NCI-H2196 treated with DMSO at 0.1 percent for 48 hours (cell line): Measurements from ENCODE around the gene NME7.
"Not testable (repeated sequence)": the region's sequence is repeated elsewhere in the genome, so short reads cannot be mapped to it uniquely, and the experiment has no call there.

Experiments
- DNase-seq: peaks from one replicate; lab custom pipeline; 2025; ENCODE audit not compliant: unreplicated experiment; lab: John Stamatoyannopoulos, UW

Gene NME7

DNA sequence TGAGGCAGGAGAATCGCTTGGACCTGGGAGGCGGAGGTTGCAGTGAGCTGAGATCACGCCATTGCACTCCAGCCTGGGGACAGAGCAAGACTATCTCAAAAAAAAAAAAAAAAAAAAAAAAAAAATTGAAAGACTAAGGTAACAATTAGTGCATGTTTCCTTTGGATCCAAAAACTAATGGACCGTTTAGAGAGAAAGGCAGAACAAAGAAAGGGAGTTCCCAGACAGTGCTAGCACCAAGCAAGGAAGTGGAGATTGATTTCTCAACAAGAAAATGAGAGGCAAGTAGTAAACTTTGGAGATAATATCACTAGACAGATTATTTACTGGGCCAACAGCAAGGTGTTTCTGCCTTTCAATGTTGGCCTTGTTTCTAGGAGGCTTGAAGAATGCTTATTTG lies 236.9 kb downstream of the NME7 start:
- no peak for DNase-seq

DNA sequence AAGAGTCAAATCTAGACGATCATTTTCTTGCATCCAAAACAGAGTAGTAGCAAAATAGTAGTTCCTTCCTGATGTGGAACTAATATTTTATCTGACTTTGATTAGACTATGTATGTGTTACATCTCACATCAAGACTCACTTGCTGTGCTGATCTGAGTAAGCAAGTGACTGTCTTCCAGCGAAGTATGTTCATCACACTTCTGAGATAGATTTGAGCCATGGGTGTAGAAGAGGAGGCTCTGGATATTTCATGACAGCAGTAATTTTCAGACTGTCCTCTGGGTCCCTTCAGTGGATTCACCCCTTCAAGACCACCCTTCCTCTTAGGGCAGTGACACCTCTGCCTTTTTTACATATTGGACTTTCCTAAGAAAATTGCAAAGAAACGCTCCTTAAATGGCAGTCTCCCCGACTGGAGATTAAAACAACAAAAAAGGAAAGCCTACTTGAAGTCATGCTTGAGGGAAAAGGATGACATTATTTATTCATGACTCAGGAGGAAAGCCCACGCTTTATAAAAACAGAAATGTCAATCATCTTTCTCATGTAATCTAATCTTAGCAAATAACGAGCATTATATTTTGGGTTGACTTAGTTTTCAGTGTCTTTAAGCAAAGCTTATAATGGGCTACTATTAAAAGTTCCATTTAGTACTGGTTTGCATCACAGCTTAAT lies 238.3 kb downstream of the NME7 start:
- DNase-seq = no peak

DNA sequence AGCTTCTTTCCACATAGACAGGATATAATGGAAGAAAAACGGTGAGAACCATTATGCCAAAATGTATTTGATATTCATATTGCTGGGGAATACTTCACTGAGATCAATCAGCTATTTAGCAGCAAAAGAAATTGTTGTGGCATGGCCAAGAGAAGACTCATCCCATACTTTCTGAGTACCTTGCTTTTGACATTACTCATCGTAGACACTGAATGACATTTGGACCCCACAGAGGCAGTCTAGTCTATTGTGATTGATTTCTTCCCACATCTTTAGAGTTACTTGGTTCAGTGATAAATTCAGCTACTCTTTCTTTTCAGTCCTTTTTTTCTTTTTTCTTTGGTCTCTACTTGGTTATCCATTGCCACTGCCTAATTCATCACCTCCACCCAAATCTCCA lies 239.0 kb downstream of the NME7 start:
- DNase-seq = no peak

DNA sequence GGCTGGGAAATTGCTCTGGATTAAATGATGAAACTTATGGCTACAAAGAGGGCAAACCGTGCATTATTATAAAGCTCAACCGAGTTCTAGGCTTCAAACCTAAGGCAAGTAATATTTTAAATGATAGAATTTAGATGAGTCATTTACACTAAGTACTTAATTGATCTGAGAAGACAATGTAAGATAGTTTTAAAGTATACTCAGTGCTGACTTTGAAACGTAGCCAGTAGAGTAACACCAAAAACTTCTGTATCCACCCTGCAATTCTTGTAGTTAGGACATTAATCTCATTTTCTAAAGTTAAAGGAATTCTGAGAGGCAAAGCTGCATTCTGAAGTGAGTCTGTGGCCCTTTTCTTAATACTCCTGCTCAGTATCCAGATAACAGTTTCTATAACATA lies 240.3 kb downstream of the NME7 start:
- no peak for DNase-seq

DNA sequence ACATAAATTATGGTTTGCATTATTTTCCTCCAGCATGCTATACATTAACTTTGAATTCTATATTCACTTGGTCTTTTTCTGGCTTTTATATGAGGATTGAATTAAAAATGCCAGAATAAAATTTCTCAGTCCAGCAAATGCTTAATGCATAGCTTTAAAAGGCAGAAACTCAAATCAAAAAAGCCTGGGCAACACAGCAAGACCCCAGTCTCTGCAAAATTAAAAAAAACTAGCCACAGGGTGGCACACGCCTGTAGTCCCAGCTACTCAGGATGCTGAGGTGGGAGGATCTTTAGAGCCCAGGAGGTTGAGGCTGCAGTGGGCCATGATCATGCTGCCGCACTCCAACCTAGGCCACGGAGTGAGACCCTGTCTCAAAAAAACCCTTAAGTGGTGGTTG lies 241.3 kb downstream of the NME7 start:
- DNase-seq = no peak

DNA sequence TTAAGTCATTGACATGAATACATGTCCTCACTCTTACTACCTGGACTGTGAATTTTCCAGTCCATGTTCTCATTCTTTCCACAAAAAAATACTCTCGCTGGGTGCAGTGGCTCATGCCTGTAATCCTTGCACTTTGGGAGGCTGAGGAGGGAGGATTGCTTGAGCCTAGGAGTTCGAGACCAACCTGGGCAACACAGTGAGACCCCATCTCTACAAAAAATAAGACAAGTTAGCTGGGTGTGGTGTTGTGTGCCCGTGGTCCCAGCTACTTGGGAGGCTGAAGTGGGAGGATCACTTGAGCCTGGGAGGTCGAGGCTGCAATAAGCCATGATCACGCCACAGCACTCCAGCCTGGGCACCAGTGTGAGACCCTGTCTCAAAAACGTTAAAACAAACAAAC lies 242.0 kb downstream of the NME7 start:
- DNase-seq = not testable (repeated sequence)

DNA sequence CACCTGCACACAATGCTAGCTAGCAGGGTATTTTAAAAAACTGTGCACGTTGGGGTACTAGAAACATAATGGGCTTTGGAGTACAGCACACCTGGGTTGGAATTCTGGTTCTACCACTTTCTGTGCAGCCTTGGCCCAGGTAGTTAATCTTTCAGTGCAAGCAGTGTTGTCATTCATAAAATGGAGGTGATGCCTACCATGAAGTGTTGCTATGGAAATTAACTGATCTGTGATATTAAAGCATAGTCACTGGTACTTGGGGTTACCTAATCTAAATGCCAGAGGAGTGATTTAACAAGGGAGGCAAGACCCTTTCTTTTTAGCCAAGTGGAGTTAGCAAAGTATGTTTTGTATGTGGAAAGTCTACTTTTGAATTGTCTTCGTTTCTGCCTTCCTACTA lies 243.1 kb downstream of the NME7 start:
- no peak for DNase-seq

DNA sequence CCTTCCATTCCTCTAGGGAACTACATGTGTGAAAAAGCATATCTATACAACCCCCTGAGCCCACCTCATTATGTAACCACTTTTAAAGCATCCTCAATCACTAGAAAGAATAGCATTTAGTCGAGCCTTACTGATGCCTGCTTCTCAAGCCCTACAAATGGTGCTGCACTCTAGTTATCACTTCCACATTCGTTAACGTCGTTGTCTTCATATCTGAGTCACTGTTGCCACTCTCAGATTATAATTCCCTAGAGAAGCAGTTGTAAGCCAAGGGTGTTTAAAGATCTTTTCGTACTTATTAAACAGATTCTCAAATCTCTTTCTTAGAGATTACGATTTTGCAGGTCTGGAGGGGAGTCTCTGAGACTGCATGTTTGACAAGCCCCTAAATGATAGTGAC lies 244.6 kb downstream of the NME7 start:
- DNase-seq = no peak

DNA sequence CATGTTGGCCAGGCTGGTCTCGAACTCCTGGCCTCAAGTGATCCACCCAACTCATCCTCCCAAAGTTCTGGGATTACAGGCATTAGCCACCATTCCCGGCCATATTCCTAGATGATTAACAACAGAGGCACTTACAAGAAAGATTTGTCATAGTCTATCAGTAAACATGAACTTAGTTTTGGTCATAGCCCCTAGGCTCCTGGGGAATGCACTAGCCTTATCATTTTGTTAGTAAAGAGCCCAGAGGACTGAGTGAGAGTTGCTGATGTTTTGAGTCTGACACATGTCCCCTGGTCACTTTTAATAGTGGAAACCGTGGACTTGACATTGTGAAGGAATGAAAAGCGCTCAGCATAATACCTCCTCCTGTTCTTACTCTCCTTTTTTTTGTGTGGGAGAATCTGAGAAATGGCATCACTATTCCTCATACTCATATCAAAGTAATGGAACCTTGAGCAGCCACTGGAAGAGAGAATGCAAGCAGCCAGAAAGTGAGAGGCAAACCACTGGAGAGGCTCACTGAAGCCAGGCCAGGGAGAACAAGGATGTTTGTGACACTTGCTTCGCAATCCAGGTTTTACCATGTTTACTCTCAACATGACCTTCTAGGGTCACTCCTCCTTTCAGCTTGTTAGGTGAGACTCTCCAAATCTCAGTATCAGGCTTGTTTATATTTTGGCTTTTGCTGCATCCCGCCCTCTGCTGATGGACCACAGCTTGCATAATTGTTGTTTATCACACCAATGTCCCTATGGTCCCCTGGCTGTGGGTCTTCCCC lies 246.3 kb downstream of the NME7 start:
- no peak for DNase-seq

DNA sequence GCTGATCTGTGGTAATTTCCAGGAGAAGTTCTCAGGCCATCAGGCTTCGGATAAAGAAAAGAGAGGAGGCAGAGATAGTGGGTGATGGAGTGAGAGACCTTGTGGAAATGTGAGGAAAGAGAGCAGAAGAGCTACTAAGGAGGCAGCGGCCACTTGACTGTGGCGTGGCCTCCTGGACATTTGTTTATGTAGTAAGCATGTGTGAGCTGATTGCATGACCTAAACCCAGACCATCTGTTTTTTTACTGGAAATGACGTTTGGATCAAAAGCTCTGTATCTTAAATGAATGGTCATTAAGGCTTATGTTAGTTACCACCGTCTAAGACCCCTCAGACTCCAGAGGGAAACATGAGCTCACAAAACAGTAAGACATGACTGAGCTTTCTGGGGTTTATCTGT lies 247.5 kb downstream of the NME7 start:
- no peak for DNase-seq

DNA sequence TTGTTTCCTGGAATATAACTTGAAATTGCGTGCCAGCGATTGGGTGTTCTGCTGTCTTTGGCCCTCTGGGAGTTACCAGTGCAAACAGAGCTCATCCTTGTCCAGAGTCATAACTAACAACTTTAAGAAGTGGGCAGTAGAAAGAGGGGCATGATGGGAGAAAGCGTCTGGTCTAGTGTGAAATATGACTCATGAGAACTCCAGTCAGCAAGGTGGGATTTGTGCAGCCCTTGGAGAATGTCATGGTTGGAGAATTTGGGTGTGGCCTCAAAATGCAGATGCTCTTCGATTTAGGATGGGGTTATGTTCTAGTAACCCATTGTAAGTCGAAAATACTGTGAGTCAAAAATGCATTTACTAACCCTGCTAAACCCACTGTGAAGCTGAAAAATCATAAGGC lies 248.2 kb downstream of the NME7 start:
- DNase-seq = no peak

DNA sequence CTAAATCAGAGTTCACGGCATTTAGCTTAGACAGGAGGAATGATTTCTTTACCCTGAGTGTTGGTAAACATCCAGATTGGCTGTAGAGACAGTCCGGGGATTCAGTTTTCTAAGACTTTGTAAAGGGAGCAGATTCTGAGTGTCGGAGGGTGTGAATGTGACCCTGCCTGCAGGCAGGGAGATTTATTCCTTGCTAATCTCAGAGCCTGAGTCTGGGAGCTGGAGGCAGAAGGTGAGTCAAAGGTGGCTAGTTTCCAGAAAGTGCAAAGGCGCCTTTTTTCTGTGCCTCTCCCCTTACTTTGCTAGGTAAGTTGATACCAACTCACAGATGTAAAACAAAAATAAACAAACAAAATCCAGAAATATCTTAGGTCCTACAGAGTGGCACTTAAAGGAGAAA lies 249.4 kb downstream of the NME7 start:
- no peak for DNase-seq

DNA sequence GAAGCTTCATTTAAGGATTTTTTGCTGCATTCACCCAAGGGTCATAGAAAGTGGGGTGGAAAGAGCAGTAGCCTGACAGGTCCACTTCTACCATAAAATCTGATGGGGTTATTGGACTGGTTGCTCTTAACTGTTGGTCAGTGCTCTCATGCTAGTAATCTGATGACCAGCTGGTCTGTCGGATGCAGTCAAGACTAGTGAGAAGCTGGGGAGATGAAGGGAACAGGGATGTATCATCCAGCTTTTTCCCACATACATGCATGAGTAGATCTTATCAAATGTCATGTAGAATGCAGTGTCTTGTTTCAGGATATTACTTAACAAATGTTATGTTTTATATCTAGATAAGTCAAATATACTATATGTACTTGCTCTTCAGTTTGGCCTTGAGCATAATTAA lies 250.0 kb downstream of the NME7 start:
- no peak for DNase-seq

DNA sequence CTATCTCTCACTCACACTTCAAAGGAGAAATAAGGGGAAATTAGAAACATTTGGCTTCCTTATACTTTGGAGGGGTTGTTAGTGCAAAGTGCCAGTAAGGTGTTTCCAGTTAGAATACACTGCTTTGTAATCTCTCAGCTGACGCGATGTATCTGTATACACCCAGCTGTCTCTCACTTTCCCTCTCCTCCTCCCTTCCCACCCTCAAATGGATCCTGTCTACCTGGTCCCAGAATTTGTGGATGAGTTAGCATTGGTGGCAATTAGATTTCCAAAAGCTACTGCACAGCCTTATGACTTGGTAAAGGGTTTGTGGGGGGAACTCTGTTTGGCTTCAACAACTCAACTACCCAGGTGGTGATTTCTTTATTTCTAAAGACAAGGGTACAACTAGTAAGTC lies 250.6 kb downstream of the NME7 start:
- no peak for DNase-seq

DNA sequence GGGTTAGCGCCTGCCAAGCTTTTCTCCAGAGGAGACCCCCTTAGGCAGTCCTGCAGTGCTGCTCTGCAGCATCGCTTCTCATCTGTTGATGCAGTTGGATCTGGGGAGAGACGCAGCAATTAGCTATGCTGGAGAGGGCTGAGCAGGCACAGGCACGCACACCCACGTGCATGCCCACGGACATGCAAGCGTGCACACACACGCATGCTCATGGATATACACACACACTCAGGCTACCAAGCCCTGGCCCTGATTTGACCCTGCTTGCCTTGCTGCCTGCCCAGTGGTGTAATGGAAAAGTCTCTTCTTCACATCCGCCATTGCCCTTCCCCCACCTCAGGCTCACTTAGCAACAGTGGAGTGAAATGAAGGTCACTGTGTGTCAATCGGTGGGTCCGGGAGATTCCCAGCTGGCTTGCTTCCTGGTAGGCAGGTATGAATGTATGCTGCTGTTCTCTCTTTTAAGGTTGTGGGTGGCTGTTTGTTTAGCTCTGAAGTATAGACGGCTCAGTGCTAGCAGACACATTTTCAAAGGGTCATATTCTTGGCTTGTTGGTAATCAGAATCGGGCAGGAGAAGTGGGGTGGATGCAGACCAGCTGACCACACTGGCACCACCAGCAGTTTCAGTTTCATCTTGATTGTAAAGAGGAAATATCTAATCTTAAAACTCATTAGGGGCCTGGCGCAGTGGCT lies 251.6 kb downstream of the NME7 start:
- peak; percentile 91 for DNase-seq

DNA sequence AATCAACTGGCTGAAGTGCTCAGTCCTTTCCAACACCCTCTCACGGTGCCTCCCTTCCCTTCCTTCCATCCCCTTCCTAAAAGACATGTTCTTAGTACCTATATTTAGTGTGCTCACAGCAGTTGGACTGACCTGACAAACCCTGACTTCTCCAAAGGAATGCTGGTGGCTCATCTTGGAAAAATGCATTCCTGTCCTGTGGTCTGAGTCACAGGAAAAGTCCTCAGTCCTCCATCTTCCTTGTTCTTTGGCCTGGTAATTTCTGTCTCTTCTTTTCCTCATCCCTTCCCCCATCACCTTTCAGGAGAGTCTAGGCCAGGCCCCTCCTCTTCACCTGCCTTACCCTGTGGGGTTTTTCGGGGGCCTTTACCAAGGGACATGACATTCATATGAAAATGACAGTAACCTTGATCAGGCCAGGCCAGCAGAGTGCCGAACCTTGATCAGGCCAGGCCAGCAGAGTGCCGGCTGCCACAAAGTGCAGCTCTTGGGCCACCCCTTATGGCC lies 253.9 kb downstream of the NME7 start:
- no peak for DNase-seq

DNA sequence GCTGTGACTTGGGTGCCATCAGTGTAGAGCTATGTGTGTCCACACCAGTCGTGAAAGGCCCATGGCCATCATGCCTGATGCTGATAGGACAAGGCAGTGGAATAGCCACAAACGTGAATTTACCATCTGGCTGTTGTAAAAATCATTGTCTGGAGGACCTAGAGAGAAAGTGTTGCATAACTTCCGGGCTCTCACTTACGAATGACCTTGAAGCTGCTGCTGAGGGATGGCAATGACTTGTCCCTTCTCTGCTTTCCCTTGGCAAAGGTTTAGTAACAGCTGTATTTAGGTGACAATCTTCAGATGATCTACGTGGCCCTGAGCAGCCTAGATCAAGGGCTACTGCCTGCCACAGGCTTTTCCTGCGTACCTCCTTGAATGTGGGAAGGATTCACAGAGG lies 255.4 kb downstream of the NME7 start:
- DNase-seq = no peak

DNA sequence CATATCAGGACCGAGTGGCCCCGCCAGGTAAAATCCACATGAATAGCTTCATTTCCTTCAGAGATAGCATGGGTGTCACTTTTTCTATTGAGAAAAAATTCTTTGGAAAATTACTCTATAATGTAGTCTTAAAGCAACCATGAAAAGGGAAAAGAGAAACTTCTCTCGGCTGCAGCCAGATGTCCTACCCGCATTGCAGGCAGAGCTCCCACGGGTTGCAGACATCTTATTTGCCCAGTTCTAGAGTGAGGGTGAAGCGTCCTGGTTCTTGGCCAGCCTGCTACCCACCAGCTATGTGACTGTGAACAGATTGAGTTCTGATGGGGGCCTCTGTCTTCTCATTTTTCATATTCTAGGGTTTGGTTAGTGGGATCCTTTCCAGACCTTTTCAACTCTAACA lies 256.1 kb downstream of the NME7 start:
- DNase-seq = no peak

DNA sequence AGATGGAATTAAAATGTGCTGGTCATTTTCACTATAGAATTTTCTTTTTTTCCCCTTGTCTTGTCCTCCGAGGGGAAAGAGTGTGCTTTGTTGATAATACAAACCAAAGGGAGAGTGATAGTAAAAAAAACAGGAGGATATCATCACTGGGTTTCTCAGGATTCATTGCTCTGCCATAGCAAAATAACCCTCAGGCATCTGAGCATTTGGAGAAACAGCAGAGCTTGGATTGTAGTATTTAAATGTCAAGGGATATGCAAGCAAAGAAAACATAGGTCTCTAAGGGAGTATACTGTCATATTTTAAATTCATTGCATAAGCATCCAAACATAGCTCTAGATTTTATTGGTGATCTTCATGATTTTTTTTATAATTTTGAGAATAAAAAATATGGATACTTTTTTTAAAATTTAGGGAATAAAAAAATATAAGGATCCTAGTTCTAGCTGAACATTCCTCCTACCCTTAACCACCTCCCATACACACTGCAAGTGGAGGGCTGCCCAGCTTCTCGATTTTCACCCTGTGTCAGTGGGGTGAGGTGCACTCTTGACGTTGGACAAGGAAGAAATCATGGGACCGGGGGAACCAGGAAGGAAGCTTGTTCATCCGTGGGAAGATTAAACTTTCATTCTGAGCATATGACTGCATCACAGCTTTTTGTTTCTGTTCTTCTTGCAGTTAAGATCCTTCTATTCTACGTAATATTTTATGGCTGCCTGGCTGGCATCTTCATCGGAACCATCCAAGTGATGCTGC lies 256.7 kb downstream of the NME7 start:
- DNase-seq = no peak

DNA sequence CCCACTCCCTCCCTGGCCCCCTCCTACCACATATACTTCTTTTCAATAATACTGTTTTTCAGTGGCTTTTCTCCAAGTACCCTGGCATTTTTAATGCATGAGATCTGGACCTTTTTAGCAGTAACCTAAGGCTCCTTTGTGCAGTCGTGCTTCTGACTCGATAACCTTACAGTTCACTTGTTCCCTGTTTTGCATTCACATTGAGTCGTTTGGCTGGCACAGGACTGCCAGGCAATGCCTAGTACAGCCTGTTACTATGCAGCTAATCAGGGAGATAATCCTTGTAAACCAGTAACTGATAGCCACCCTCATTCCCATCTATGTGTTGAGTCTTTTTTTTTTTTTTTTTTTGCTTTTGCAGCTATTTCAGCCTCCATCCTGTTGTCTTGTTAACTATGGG lies 257.4 kb downstream of the NME7 start:
- DNase-seq = no peak

DNA sequence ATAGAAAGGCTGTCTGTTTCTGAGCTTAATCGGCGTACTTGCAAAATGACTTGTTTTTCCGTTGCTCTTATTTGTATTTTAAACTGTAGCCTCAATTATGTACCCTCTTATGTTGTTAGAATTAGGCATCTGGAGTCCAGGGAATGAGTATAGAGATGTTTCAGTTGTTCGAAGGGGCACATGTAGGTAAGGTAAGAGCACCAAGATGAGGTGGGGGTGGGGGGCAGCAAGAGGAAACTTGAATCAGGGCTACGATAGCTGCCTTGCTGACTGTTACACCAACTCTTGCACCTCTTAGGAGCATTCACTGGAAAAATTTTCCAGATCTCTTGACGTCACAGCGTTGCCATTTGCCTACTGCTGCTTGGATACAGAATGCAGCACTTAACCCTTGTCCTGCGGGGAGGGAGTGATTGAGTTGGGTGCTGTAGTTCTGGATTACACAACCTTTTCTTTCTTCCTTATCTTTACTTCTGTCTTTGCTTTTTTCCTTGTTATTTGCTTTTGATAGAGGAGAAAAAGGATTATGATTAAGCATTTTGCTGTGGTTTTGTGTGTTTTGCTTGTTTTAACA lies 257.9 kb downstream of the NME7 start:
- peak; percentile 56 for DNase-seq
